ENCODE results near the gene CAND1.

The CAND1 gene

GRCh38 chr12:67271976-67272375 is 2.8 kb downstream of the CAND1 start:
- Histone ChIP-seq H3K4me3 (replicated peaks; ENCODE audit: low read depth, low read length) (no peak overlapping the region), H3K36me3 (ENCODE audit: control insufficient read depth, insufficient read depth, low read length) (no peaks in the 10 kb centered on the region; the same call in none of the 2 replicates), H3K27me3 (replicated peaks; ENCODE audit: control insufficient read depth, insufficient read depth, low read length) (no peaks in the 10 kb centered on the region)
- TF ChIP-seq, protein P1, sequence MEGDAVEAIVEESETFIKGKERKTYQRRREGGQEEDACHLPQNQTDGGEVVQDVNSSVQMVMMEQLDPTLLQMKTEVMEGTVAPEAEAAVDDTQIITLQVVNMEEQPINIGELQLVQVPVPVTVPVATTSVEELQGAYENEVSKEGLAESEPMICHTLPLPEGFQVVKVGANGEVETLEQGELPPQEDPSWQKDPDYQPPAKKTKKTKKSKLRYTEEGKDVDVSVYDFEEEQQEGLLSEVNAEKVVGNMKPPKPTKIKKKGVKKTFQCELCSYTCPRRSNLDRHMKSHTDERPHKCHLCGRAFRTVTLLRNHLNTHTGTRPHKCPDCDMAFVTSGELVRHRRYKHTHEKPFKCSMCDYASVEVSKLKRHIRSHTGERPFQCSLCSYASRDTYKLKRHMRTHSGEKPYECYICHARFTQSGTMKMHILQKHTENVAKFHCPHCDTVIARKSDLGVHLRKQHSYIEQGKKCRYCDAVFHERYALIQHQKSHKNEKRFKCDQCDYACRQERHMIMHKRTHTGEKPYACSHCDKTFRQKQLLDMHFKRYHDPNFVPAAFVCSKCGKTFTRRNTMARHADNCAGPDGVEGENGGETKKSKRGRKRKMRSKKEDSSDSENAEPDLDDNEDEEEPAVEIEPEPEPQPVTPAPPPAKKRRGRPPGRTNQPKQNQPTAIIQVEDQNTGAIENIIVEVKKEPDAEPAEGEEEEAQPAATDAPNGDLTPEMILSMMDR (IDR thresholded peaks at IDR 0.05; ENCODE audit: insufficient read depth, low read length, poor library complexity, severe bottlenecking), result no peak
- DNase-seq (ENCODE audit: extremely low read depth, insufficient read length), result no peak

DNA sequence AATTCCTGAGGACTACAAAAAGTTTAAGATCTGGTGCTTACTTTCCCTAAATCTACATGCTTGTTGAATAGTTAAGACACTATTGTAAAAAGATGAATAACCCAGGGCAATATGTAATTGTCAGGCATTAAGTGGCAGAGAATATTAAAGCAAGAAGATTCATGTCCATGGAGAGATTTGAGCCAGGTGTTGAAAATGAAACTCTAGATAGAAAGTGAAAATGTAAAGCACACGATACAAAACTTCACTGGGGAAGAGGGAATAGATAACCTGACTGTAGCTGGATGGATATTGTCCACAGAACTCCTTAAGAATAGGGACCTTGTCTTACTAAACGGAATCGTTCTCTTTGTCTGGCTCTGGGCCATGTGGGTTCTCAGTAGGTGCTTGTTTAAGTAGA is 5.0 kb downstream of the CAND1 start:
- no peak for DNase-seq (ENCODE audit: extremely low read depth, insufficient read length)
- H3K27me3 ChIP-seq (replicated peaks; ENCODE audit: control insufficient read depth, insufficient read depth, low read length), result no peaks in the 10 kb centered on the region
- H3K4me3 ChIP-seq (replicated peaks; ENCODE audit: low read depth, low read length), result no peak overlapping the region
- no peaks in the 10 kb centered on the region; the same call in none of the 2 replicates for H3K36me3 ChIP-seq (ENCODE audit: control insufficient read depth, insufficient read depth, low read length)
- TF ChIP-seq, protein P1 (IDR thresholded peaks at IDR 0.05; ENCODE audit: insufficient read depth, low read length, poor library complexity, severe bottlenecking), result no peak

GRCh38 chr12:67275380-67275913 is 6.3 kb downstream of the CAND1 start:
- TF ChIP-seq, protein P1 (IDR thresholded peaks at IDR 0.05; ENCODE audit: insufficient read depth, low read length, poor library complexity, severe bottlenecking), result no peak
- Histone ChIP-seq H3K27me3 (replicated peaks; ENCODE audit: control insufficient read depth, insufficient read depth, low read length) (no peaks in the 10 kb centered on the region), H3K36me3 (ENCODE audit: control insufficient read depth, insufficient read depth, low read length) (no peaks in the 10 kb centered on the region; the same call in none of the 2 replicates), H3K4me3 (replicated peaks; ENCODE audit: low read depth, low read length) (no peak overlapping the region)
- no peak for DNase-seq (ENCODE audit: extremely low read depth, insufficient read length)

DNA sequence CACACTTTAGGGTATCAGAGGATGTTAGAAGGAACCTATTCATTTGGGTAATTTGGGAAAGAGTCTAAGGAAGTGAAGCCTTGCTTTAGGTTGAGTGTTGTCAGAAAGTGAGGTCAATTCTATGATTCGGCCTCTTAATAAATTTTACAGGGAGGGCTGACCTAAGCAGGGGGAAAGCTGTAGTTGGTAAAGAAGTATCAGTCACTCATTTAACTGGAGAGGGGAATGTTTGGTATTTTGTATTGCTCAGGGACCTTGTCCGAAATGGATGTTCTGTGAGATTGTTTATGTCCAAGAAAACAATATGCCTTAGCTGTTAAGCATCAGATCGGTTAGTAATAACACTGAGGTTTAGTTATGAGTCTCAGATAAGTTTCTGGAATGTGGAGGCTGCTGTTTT is 7.3 kb downstream of the CAND1 start:
- H3K4me3 ChIP-seq (replicated peaks; ENCODE audit: low read depth, low read length), result no peak overlapping the region
- H3K36me3 ChIP-seq (ENCODE audit: control insufficient read depth, insufficient read depth, low read length), result no peaks in the 10 kb centered on the region; the same call in none of the 2 replicates
- TF ChIP-seq, protein P1 (IDR thresholded peaks at IDR 0.05; ENCODE audit: insufficient read depth, low read length, poor library complexity, severe bottlenecking), result no peak
- H3K27me3 ChIP-seq (replicated peaks; ENCODE audit: control insufficient read depth, insufficient read depth, low read length), result no peaks in the 10 kb centered on the region
- no peak for DNase-seq (ENCODE audit: extremely low read depth, insufficient read length)

DNA sequence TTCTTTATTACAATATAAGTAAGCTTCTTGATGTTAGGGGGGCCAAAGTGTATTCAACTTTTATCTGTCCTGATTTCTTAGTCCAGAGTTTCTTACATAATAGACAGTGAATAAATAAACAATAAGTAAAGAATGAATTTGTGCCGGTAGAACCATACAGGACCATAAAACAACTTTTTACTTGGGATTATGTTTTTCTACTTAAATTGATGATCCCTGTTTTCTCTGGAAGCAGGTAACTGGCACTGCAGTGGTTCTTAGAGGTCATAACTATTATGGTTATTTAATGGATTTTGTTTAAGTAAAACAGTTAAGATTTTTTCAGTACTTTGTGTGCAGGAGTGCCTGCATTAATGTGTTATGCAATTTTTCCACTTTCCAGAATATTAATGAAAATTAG is 10.5 kb downstream of the CAND1 start:
- H3K4me3 ChIP-seq (replicated peaks; ENCODE audit: low read depth, low read length), result no peak overlapping the region
- no peaks in the 10 kb centered on the region for H3K27me3 ChIP-seq (replicated peaks; ENCODE audit: control insufficient read depth, insufficient read depth, low read length)
- TF ChIP-seq, protein P1 (IDR thresholded peaks at IDR 0.05; ENCODE audit: insufficient read depth, low read length, poor library complexity, severe bottlenecking), result no peak
- H3K36me3 ChIP-seq (ENCODE audit: control insufficient read depth, insufficient read depth, low read length), result no peaks in the 10 kb centered on the region; the same call in none of the 2 replicates
- DNase-seq (ENCODE audit: extremely low read depth, insufficient read length), result no peak

DNA sequence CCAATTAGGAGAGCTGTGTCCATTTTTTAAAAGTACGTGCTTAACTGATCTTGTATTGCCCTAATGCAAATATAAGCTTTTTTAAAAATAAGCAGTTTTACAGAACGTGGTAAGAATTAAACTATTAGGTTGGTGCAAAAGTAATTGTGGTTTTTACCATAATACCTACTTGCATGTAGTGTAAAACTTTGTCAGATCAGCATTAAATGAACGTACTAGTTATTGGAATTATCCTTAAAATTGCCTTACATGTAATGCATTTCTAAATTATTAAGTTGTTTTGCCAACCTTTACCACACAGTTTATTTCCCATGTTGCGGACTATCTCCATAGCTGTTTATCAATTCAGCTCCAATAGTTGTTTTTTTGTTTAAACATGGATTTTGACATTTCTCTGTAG is 10.9 kb downstream of the CAND1 start:
- TF ChIP-seq, protein P1 (IDR thresholded peaks at IDR 0.05; ENCODE audit: insufficient read depth, low read length, poor library complexity, severe bottlenecking), result no peak
- no peak for DNase-seq (ENCODE audit: extremely low read depth, insufficient read length)
- H3K4me3 ChIP-seq (replicated peaks; ENCODE audit: low read depth, low read length), result no peak overlapping the region
- H3K27me3 ChIP-seq (replicated peaks; ENCODE audit: control insufficient read depth, insufficient read depth, low read length), result no peaks in the 10 kb centered on the region
- no peaks in the 10 kb centered on the region; the same call in none of the 2 replicates for H3K36me3 ChIP-seq (ENCODE audit: control insufficient read depth, insufficient read depth, low read length)

Data from GM06990 (cell line).